Chondrocyte (in vitro differentiated cells): ENCODE measurements around the gene HPCAL1. TPM values are rescaled to one million over a fixed set of nuclear protein-coding genes. Genes with fewer than 3 reads are reported as not detected.

Source experiments
- DNase-seq: peaks from one replicate; pipeline ENCODE4 v3.0.0; 2021; ENCODE audit warnings: mixed read lengths, low spot score
- H3K27ac Mint-ChIP-seq: one replicate; pipeline ENCODE4 v1.8.0; 2021; ENCODE audit warnings: mild to moderate bottlenecking, moderate library complexity, mixed read lengths; ENCODE audit not compliant: unreplicated experiment
- H3K27me3 Mint-ChIP-seq: 2 replicates; pipeline ENCODE4 v1.8.0; 2021; ENCODE audit warnings: low read depth, mixed read lengths
- H3K36me3 Mint-ChIP-seq: 2 replicates; pipeline ENCODE4 v1.8.0; 2021; ENCODE audit warnings: low read depth, mixed read lengths
- H3K4me1 Mint-ChIP-seq: 2 replicates; pipeline ENCODE4 v1.8.0; 2021; ENCODE audit warnings: low read depth, mild to moderate bottlenecking, mixed read lengths
- H3K4me3 Mint-ChIP-seq: one replicate; pipeline ENCODE4 v1.8.0; 2021; ENCODE audit warnings: mild to moderate bottlenecking, moderate library complexity, mixed read lengths; ENCODE audit not compliant: unreplicated experiment
- H3K9me3 Mint-ChIP-seq: 2 replicates; pipeline ENCODE4 v1.8.0; 2021; ENCODE audit warnings: low read depth, mixed read lengths
- CTCF ChIP-seq: fragments of 200-600 bp; sonication (generic); IDR thresholded peaks from 2 replicates; pipeline ENCODE4 v1.5.0; 2021; ENCODE audit warnings: antibody characterized with exemption, mild to moderate bottlenecking, moderate library complexity
- total RNA-seq: library from RNA; stranded (reverse); gene quantifications from 3 replicates; pipeline ENCODE4 v1.2.1, GENCODE V29; 2021

HPCAL1 gene
- total RNA-seq, 1 donor from 2014 or later, result 19.3 TPM

- no peak for TF ChIP-seq CTCF
- no peak overlapping the region for H3K27ac Mint-ChIP-seq
- DNase-seq, result peak; percentile 26
- no peaks in the 10 kb centered on the region for H3K36me3 Mint-ChIP-seq
- H3K27me3 Mint-ChIP-seq, result no peaks in the 10 kb centered on the region
- peaks cover 34% of the 10 kb centered on the region for H3K4me1 Mint-ChIP-seq
- no peak overlapping the region for H3K4me3 Mint-ChIP-seq
- H3K9me3 Mint-ChIP-seq, result no peaks in the 10 kb centered on the region
These were observed 38.5 kb downstream of the HPCAL1 start for GRCh38 chr2:10341193-10341592.

- H3K36me3 Mint-ChIP-seq, result no peaks in the 10 kb centered on the region
- H3K4me1 Mint-ChIP-seq, result peaks cover 36% of the 10 kb centered on the region
- H3K27ac Mint-ChIP-seq, result peak overlapping the region; percentile 70
- peak; percentile 78 for DNase-seq
- no peaks in the 10 kb centered on the region for H3K9me3 Mint-ChIP-seq
- no peaks in the 10 kb centered on the region for H3K27me3 Mint-ChIP-seq
- no peak overlapping the region for H3K4me3 Mint-ChIP-seq
- no peak for TF ChIP-seq CTCF
These were observed 39.7 kb downstream of the HPCAL1 start for GRCh38 chr2:10342245-10342951.

GRCh38 chr2:10343191-10343590, 40.5 kb downstream of the HPCAL1 start:
- no peaks in the 10 kb centered on the region for H3K36me3 Mint-ChIP-seq
- H3K27me3 Mint-ChIP-seq, result no peaks in the 10 kb centered on the region
- no peak overlapping the region for H3K4me3 Mint-ChIP-seq
- H3K27ac Mint-ChIP-seq, result no peak overlapping the region
- no peaks in the 10 kb centered on the region for H3K9me3 Mint-ChIP-seq
- peak; percentile 13 for DNase-seq
- H3K4me1 Mint-ChIP-seq, result peaks cover 41% of the 10 kb centered on the region
- TF ChIP-seq CTCF, result no peak

GRCh38 chr2:10343658-10344057, 41.0 kb downstream of the HPCAL1 start:
- Mint-ChIP-seq H3K36me3 (no peaks in the 10 kb centered on the region), H3K4me3 (no peak overlapping the region), H3K27me3 (no peaks in the 10 kb centered on the region), H3K4me1 (peaks cover 41% of the 10 kb centered on the region), H3K27ac (no peak overlapping the region), H3K9me3 (no peaks in the 10 kb centered on the region)
- TF ChIP-seq CTCF, result no peak
- DNase-seq, result peak; percentile 60

GRCh38 chr2:10344105-10345066, 41.7 kb downstream of the HPCAL1 start:
- no peaks in the 10 kb centered on the region for H3K9me3 Mint-ChIP-seq
- H3K4me1 Mint-ChIP-seq, result peaks cover 41% of the 10 kb centered on the region
- peak; percentile 57 for DNase-seq
- H3K4me3 Mint-ChIP-seq, result no peak overlapping the region
- no peaks in the 10 kb centered on the region for H3K27me3 Mint-ChIP-seq
- H3K36me3 Mint-ChIP-seq, result no peaks in the 10 kb centered on the region
- peak overlapping the region; percentile 77 for H3K27ac Mint-ChIP-seq
- TF ChIP-seq CTCF, result no peak
